NT2/D1 (cell line): ENCODE results near the gene ADIPOQ.
"Not testable (repeated sequence)": the region's sequence is repeated elsewhere in the genome, so short reads cannot be mapped to it uniquely, and the experiment has no call there.

ENCODE experiments used
- YY1 ChIP-seq: IDR thresholded peaks from 2 replicates; pipeline ENCODE4 v1.6.1; 2011; ENCODE audit not compliant: insufficient read length, insufficient read depth
- ZNF274 ChIP-seq: IDR thresholded peaks from 2 replicates; pipeline ENCODE4 v1.6.1; 2011; ENCODE audit warnings: mild to moderate bottlenecking, low read depth, low read length

DNA sequence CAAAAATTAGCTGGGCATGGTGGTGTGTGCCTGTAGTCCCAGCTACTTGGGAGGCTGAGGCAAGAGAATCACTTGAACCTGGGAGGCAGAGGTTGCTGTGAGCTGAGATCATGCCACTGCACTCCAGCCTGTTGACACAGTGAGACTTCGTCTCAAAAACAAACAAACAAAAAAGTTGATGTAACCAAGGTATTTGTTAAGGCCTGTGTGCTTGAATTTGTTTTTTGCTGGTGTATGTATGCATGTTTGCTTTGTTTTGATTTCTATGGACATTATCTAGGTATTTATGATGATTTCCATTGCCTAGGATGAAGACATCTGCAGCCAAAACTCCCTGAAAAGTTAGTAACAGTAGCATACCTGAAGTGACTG is 20.1 kb upstream of the ADIPOQ start:
- TF ChIP-seq ZNF274, YY1: not testable (repeated sequence)
